ENCODE results near the gene CLCN1. TPM values are rescaled to one million over a fixed set of nuclear protein-coding genes. Genes with fewer than 3 reads are reported as not detected.

CLCN1 gene
- total and polyA plus RNA-seq, 10 of the 15 experiments (the other 5 are each of a cell fraction or from before 2014, with no cell fraction given) = 0.30 TPM; not detected in 9

DNA sequence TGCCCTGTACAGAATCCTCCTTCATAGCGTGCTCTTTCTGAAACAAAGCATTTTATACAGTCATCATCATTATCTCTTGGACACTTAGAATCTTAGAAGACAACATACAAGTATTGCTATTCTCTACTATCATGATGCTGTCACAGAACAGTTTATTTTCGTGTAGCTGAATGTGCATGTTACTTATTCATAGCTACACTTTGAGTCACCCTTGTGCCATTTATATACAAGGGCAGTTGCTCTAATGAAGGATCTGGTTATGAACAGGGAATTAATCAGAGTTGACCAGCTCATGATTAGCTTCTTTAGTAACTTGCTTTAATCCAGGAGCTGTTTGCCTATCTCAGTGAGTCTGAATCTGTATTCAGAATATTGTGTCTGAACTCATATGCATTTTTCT is 16.6 kb upstream of the CLCN1 start:
- H3K9ac ChIP-seq (ENCODE audit: control insufficient read depth, insufficient read depth, low read length) = no peak overlapping the region
- H3K27ac ChIP-seq (ENCODE audit: control insufficient read depth, insufficient read depth) = no peak overlapping the region
- in situ Hi-C loops (cut with MboI) (no loop called here), intact Hi-C loops (cut with micrococcal nuclease; ENCODE audit: unreplicated experiment) (no loop called here)
- 70% methylated on average over 2 of the region's 2 CpGs for WGBS (ENCODE audit: insufficient coverage, insufficient replicate concordance, low lambda C conversion rate, missing lambda C conversion rate)
- H3K79me2 ChIP-seq (ENCODE audit: control insufficient read depth, insufficient read depth, low read length) = no peaks in the 10 kb centered on the region
- H3K36me3 ChIP-seq (ENCODE audit: control insufficient read depth in 2 of 2, insufficient read depth in 2 of 2, low read length in 1 of 2) = peaks cover 17 to 49% of the 10 kb centered on the region in 2 experiments
- H3K4me3 ChIP-seq = no peak overlapping the region
- H3K9me3 ChIP-seq (replicated peaks; ENCODE audit: control insufficient read depth, insufficient read depth, low read length) = no peaks in the 10 kb centered on the region
- FAIRE-seq (no peak), DNase-seq (ENCODE audit: low read depth, low spot score) (no peak), ATAC-seq (no peak)
- no peak overlapping the region for H2AFZ ChIP-seq (ENCODE audit: control insufficient read depth, low read depth, low read length)
- ChIA-PET POLR2A (interaction anchor here (1.2 kb wide), 1 partner anchor 10 kb away, joined by 3 read pairs; no protein-coding TSS in a partner anchor), CTCF (interaction anchor here (0.7 to 2.7 kb wide), 23 partner anchors 9 to 181 kb away, joined by 3 to 30 read pairs (median 4); partner anchors contain the start of genes CASP2, CLCN1 and GSTK1), RAD21 (ENCODE audit: unreplicated experiment) (interaction anchor here (0.8 to 1.6 kb wide), 8 partner anchors 12 to 116 kb away, joined by 3 to 14 read pairs (median 4); partner anchors contain the start of genes CASP2 and GSTK1), SMC1A (ENCODE audit: uncharacterized antibody, unreplicated experiment) (interaction anchor here (0.6 to 2.1 kb wide), 9 partner anchors 9 to 438 kb away, joined by 3 to 20 read pairs (median 4); no protein-coding TSS in a partner anchor)
- 0 out of 2 replicates have a peak, but pooled peaks cover 3% of the 10 kb centered on the region for H3K4me1 ChIP-seq (ENCODE audit: control insufficient read depth, insufficient read depth, low read length)
- H3K4me2 ChIP-seq (ENCODE audit: control insufficient read depth, insufficient read depth) = no peak overlapping the region
- TF ChIP-seq, protein P1, sequence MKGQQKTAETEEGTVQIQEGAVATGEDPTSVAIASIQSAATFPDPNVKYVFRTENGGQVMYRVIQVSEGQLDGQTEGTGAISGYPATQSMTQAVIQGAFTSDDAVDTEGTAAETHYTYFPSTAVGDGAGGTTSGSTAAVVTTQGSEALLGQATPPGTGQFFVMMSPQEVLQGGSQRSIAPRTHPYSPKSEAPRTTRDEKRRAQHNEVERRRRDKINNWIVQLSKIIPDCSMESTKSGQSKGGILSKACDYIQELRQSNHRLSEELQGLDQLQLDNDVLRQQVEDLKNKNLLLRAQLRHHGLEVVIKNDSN (IDR thresholded peaks at IDR 0.05; ENCODE audit: borderline replicate concordance, extremely low read length, insufficient read depth, low read depth, low read length) = no peak
- TF ChIP-seq STAT3 (IDR thresholded peaks at IDR 0.05; ENCODE audit: low read depth, low read length) = no peak
- no peak for TF ChIP-seq SREBF1 (IDR thresholded peaks at IDR 0.05; ENCODE audit: low read length)
- no peak for TF ChIP-seq SPI1 (IDR thresholded peaks at IDR 0.05; ENCODE audit: borderline replicate concordance, insufficient read depth, low read depth, low read length)
- no peak for TF ChIP-seq TCF7 (IDR thresholded peaks at IDR 0.05; ENCODE audit: borderline replicate concordance)
- no peak for TF ChIP-seq BHLHE40 (IDR thresholded peaks at IDR 0.05; ENCODE audit: borderline replicate concordance in 1 of 2, low read depth in 2 of 2, low read length in 1 of 2)
- TF ChIP-seq, protein P2, sequence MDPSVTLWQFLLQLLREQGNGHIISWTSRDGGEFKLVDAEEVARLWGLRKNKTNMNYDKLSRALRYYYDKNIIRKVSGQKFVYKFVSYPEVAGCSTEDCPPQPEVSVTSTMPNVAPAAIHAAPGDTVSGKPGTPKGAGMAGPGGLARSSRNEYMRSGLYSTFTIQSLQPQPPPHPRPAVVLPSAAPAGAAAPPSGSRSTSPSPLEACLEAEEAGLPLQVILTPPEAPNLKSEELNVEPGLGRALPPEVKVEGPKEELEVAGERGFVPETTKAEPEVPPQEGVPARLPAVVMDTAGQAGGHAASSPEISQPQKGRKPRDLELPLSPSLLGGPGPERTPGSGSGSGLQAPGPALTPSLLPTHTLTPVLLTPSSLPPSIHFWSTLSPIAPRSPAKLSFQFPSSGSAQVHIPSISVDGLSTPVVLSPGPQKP (IDR thresholded peaks at IDR 0.05; ENCODE audit: low read depth, low read length) = no peak
- no peak for TF ChIP-seq FOXM1 (IDR thresholded peaks at IDR 0.05; ENCODE audit: low read depth, low read length)
- no peak for TF ChIP-seq BRCA1 (IDR thresholded peaks at IDR 0.05; ENCODE audit: low read depth, low read length)
- TF ChIP-seq RFX5 (IDR thresholded peaks at IDR 0.05; ENCODE audit: low read depth, low read length) = no peak
- TF ChIP-seq RB1 (IDR thresholded peaks at IDR 0.05; ENCODE audit: borderline replicate concordance) = no peak
- TF ChIP-seq SMC3 (IDR thresholded peaks at IDR 0.05; ENCODE audit: borderline replicate concordance, low read length) = no peak
- TF ChIP-seq, protein P3, sequence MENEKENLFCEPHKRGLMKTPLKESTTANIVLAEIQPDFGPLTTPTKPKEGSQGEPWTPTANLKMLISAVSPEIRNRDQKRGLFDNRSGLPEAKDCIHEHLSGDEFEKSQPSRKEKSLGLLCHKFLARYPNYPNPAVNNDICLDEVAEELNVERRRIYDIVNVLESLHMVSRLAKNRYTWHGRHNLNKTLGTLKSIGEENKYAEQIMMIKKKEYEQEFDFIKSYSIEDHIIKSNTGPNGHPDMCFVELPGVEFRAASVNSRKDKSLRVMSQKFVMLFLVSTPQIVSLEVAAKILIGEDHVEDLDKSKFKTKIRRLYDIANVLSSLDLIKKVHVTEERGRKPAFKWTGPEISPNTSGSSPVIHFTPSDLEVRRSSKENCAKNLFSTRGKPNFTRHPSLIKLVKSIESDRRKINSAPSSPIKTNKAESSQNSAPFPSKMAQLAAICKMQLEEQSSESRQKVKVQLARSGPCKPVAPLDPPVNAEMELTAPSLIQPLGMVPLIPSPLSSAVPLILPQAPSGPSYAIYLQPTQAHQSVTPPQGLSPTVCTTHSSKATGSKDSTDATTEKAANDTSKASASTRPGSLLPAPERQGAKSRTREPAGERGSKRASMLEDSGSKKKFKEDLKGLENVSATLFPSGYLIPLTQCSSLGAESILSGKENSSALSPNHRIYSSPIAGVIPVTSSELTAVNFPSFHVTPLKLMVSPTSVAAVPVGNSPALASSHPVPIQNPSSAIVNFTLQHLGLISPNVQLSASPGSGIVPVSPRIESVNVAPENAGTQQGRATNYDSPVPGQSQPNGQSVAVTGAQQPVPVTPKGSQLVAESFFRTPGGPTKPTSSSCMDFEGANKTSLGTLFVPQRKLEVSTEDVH (IDR thresholded peaks at IDR 0.05; ENCODE audit: low read depth, partially characterized antibody) = no peak
- TF ChIP-seq POLR2A (IDR thresholded peaks at IDR 0.05; ENCODE audit: low read depth, low read length) = no peak
- TF ChIP-seq, protein P4, sequence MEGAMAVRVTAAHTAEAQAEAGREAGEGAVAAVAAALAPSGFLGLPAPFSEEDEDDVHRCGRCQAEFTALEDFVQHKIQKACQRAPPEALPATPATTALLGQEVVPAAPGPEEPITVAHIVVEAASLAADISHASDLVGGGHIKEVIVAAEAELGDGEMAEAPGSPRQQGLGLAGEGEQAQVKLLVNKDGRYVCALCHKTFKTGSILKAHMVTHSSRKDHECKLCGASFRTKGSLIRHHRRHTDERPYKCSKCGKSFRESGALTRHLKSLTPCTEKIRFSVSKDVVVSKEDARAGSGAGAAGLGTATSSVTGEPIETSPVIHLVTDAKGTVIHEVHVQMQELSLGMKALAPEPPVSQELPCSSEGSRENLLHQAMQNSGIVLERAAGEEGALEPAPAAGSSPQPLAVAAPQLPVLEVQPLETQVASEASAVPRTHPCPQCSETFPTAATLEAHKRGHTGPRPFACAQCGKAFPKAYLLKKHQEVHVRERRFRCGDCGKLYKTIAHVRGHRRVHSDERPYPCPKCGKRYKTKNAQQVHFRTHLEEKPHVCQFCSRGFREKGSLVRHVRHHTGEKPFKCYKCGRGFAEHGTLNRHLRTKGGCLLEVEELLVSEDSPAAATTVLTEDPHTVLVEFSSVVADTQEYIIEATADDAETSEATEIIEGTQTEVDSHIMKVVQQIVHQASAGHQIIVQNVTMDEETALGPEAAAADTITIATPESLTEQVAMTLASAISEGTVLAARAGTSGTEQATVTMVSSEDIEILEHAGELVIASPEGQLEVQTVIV (IDR thresholded peaks at IDR 0.05; ENCODE audit: borderline replicate concordance, partially characterized antibody) = no peak
- no peak for TF ChIP-seq ZNF384 (IDR thresholded peaks at IDR 0.05; ENCODE audit: borderline replicate concordance, low read depth, low read length)
- no peak for TF ChIP-seq SREBF2 (IDR thresholded peaks at IDR 0.05; ENCODE audit: low read length)
- TF ChIP-seq JUNB (IDR thresholded peaks at IDR 0.05) = no peak
- no TSS peak for BruUV-seq (replicated peaks)
- H3K27me3 ChIP-seq (replicated peaks in 1 of 2; ENCODE audit: control insufficient read depth in 2 of 2, insufficient read depth in 2 of 2, low read length in 1 of 2) = no peaks in the 10 kb centered on the region
- H4K20me1 ChIP-seq (ENCODE audit: control insufficient read depth, insufficient read depth) = no peaks in the 10 kb centered on the region; the same call in 1 of the 2 replicates
